Stimulated activated CD4-positive, alpha-beta T cell treated with anti-CD3 and anti-CD28 coated beads, Interleukin-12 subunit alpha, Interleukin-12 subunit beta, amount 100 ng/mL, for 4 hours (primary cell): ENCODE data around the gene TRMT61A.

Experiments used
- DNase-seq: peaks from one replicate; pipeline ENCODE4 v3.0.0-alpha.2; 2020

TRMT61A gene

GRCh38 chr14:103569408-103569807, 40.4 kb downstream of the TRMT61A start:
- no peak for DNase-seq

- DNase-seq, result no peak
Observed at GRCh38 chr14:103574104-103574503, 45.1 kb downstream of the TRMT61A start.

GRCh38 chr14:103574707-103575285, 45.8 kb downstream of the TRMT61A start:
- no peak for DNase-seq

GRCh38 chr14:103576371-103577024, 47.5 kb downstream of the TRMT61A start:
- DNase-seq, result no peak

- no peak for DNase-seq
Observed at GRCh38 chr14:103578401-103579075, 49.5 kb downstream of the TRMT61A start.

GRCh38 chr14:103581206-103581605, 52.2 kb downstream of the TRMT61A start:
- DNase-seq, result no peak

- DNase-seq, result no peak
Observed at GRCh38 chr14:103581954-103582703, 53.1 kb downstream of the TRMT61A start.

GRCh38 chr14:103584326-103584915, 55.4 kb downstream of the TRMT61A start:
- DNase-seq, result no peak
